ENCODE measurements around the gene THADA. TPM values are rescaled to one million over a fixed set of nuclear protein-coding genes. Genes with fewer than 3 reads are reported as not detected.
A peak's percentile ranks its signal among the peaks of the same experiment; 100 is the strongest.

Gene THADA
- total RNA-seq, 4 donors from 2014 or later: 49.9 to 90.2 (median 65.2) TPM

DNA sequence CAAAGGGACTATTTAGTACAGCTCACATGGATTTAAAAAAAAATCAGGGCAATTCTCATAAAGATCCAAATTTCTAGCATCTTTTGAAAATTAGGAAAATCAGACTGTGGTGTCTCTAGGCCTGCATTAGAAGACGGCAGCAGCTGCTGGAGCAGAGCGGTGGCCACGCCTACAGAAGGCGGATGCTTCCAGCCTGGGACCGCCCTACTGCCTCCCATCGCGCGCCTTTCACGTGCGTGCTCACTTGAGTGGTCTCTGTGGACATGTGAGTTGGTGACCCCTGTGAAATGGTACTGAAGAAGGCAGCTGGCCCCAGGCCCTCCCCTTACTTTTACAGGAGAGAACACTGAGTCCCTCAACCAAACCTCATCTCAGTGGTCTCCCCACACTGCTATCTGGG lies 354.3 kb downstream of the THADA start:
- no peaks in the 10 kb centered on the region for H3K27me3 ChIP-seq
- 91 to 92% methylated on average over 10 of the region's 10 CpGs for WGBS, 2 donors
- peaks cover 24 to 35% of the 10 kb centered on the region in 2 donors for H3K4me1 ChIP-seq
- no peak for TF ChIP-seq POLR2A (IDR thresholded peaks at IDR 0.05)
- TF ChIP-seq, protein P1, sequence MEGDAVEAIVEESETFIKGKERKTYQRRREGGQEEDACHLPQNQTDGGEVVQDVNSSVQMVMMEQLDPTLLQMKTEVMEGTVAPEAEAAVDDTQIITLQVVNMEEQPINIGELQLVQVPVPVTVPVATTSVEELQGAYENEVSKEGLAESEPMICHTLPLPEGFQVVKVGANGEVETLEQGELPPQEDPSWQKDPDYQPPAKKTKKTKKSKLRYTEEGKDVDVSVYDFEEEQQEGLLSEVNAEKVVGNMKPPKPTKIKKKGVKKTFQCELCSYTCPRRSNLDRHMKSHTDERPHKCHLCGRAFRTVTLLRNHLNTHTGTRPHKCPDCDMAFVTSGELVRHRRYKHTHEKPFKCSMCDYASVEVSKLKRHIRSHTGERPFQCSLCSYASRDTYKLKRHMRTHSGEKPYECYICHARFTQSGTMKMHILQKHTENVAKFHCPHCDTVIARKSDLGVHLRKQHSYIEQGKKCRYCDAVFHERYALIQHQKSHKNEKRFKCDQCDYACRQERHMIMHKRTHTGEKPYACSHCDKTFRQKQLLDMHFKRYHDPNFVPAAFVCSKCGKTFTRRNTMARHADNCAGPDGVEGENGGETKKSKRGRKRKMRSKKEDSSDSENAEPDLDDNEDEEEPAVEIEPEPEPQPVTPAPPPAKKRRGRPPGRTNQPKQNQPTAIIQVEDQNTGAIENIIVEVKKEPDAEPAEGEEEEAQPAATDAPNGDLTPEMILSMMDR (IDR thresholded peaks at IDR 0.05): no peak
- peak overlapping the region in 1 of 3 donors; percentile 43 for H3K27ac ChIP-seq
- intact Hi-C loops (cut with DNase I): no loop called here
- H3K36me3 ChIP-seq: no peaks in the 10 kb centered on the region
- H3K9me3 ChIP-seq: no peaks in the 10 kb centered on the region
- H3K4me3 ChIP-seq (replicated peaks in 1 of 3): no peak overlapping the region
- no peak for DNase-seq

DNA sequence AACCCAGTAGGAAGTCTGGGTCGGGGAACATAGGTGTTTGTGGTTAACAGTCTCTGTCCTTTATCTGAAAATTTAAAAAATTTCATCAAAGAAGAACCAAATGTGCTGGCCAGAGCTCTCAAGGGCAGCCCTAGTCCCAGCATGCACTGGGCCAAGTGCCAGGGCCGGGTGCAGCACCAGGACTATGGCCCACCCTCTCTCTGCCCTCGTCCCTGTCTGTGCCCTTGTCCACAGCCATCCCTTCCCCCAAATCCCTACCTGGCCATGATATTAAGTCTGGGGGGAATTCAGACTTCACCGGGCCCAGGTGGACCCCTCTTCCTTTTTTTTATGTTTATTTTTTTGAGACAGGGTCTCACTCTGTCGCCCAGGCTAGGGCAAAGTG lies 355.1 kb downstream of the THADA start:
- WGBS, 2 donors: 87 to 88% methylated on average over 5 of the region's 5 CpGs
- H3K36me3 ChIP-seq: no peaks in the 10 kb centered on the region
- no peaks in the 10 kb centered on the region for H3K9me3 ChIP-seq
- H3K27ac ChIP-seq: peak overlapping the region in 2 of 3 donors; percentile 26 to 33
- DNase-seq: peak in 1 of 2 donors; percentile 26
- H3K4me3 ChIP-seq (replicated peaks in 1 of 3): no peak overlapping the region
- intact Hi-C loops (cut with DNase I): no loop called here
- H3K4me1 ChIP-seq: peaks cover 28 to 43% of the 10 kb centered on the region in 2 donors
- H3K27me3 ChIP-seq: no peaks in the 10 kb centered on the region
- TF ChIP-seq, protein P1 (IDR thresholded peaks at IDR 0.05): peak in 1 of 6 experiments; percentile 0
- TF ChIP-seq POLR2A (IDR thresholded peaks at IDR 0.05): no peak

DNA sequence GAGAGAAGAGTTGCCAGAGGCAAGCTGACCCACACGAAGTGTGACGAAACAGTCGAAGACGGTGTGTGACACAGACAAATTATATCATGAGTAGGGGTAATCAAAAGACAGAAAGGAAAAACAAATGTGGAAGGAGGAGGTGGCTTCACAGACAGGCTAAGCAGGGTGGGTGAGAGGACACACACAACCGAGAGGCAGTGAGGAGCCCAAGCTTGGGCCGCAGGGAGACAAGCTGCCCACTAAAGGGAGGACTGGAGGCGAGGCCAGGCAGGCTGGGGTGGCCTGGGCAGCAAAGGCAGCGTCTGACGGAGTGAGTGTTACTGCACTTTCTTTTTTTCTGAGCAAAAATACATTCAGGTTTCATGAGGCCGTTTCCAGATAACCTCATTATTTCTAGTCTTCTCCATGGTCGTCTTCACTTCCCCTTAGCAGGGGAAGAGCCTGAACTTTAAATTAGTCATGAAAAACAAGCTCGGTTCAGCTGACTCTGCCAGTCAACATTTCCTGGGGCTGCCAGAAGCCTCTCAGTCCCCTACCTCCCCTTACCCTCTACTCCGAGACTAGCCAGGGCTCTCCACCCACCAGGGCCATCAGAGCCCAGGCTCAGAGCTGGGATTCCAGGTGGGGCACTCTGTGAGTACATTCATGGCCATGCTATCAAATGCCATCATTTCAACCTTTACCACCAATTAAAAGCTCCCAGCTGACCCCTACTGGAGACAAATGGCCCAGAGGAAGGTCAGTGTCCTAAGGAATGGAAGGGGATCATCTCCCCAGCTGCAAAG lies 355.7 kb downstream of the THADA start:
- 88 to 92% methylated on average over 13 of the region's 13 CpGs for WGBS, 2 donors
- intact Hi-C loops (cut with DNase I): no loop called here
- Histone ChIP-seq H3K27me3 (no peaks in the 10 kb centered on the region), H3K27ac (peak overlapping the region; percentile 33 to 71 (median 38)), H3K36me3 (no peaks in the 10 kb centered on the region), H3K4me1 (peaks cover 26 to 42% of the 10 kb centered on the region in 2 donors), H3K9me3 (no peaks in the 10 kb centered on the region), H3K4me3 (replicated peaks in 1 of 3) (no peak overlapping the region)
- no peak for DNase-seq
- TF ChIP-seq, protein P1 (IDR thresholded peaks at IDR 0.05): peak in 1 of 6 experiments; percentile 4
- no peak for TF ChIP-seq POLR2A (IDR thresholded peaks at IDR 0.05)

DNA sequence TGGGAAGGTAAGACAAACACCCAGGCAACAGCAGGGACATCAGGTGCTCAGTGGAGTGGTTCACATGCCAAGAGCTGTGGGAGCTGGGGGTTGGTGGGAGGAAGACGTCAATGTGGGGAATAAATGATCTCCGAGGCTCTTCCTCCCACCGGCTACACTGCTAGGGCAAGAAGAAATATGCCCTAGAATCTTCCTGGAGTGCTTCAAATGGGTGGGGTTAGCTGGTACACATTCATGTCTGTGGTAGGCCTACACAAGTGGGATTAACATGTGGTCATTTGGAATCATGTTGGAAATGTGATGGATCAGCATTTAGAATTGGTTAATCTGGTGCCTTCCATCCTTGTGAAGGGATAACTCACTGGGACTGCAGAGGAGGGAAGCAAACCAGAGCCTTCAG lies 357.0 kb downstream of the THADA start:
- no peaks in the 10 kb centered on the region for H3K27me3 ChIP-seq
- no peak for TF ChIP-seq POLR2A (IDR thresholded peaks at IDR 0.05)
- TF ChIP-seq, protein P1 (IDR thresholded peaks at IDR 0.05): no peak
- intact Hi-C loops (cut with DNase I): no loop called here
- H3K9me3 ChIP-seq: no peaks in the 10 kb centered on the region
- H3K4me1 ChIP-seq: peaks cover 18 to 31% of the 10 kb centered on the region in 2 donors
- H3K27ac ChIP-seq: peak overlapping the region in 2 of 3 donors; percentile 11 to 71
- no peak for DNase-seq
- WGBS, 2 donors: 88 to 92% methylated on average over 3 of the region's 3 CpGs
- H3K4me3 ChIP-seq (replicated peaks in 1 of 3): no peak overlapping the region
- no peaks in the 10 kb centered on the region for H3K36me3 ChIP-seq

DNA sequence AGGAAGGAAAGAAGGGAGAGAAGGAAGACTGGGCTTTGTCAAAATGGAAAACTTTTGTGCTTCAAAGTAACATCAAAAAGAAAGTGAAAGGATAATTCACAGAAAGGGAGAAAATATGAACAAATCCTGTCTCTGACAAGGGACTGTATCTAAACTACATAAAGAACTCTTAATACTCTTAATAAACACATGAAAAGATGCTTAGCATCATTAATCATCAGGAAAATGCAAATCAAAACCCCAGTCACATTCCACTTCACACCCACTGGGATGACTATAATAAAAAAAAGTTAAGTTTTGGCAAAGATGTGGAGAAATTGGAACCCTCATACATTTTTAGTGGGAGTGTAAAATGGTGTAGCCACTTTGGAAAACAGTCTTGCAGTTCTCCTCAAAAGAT lies 357.7 kb downstream of the THADA start:
- peaks cover 13 to 27% of the 10 kb centered on the region in 2 donors for H3K4me1 ChIP-seq
- TF ChIP-seq, protein P1 (IDR thresholded peaks at IDR 0.05): no peak
- no peak for TF ChIP-seq POLR2A (IDR thresholded peaks at IDR 0.05)
- no peak for DNase-seq
- no peaks in the 10 kb centered on the region for H3K27me3 ChIP-seq
- no peak overlapping the region for H3K4me3 ChIP-seq (replicated peaks in 1 of 3)
- intact Hi-C loops (cut with DNase I): no loop called here
- H3K27ac ChIP-seq: peak overlapping the region in 2 of 3 donors; percentile 11 to 71
- H3K9me3 ChIP-seq: no peaks in the 10 kb centered on the region
- no peaks in the 10 kb centered on the region for H3K36me3 ChIP-seq

Data from thyroid gland (tissue), 4 donors.